Activated CD4-positive, alpha-beta T cell treated with anti-CD3 and anti-CD28 coated beads, Interleukin-2, amount 50 U/mL, for 16 hours (primary cell): ENCODE measurements around the gene TMEM81.

ENCODE experiments used
- DNase-seq: peaks from one replicate; pipeline ENCODE4 v3.0.0-alpha.2; 2020

The TMEM81 gene

GRCh38 chr1:205075642-205076155, 8.6 kb downstream of the TMEM81 start:
- no peak for DNase-seq

GRCh38 chr1:205074513-205074912, 9.7 kb downstream of the TMEM81 start:
- no peak for DNase-seq

DNA sequence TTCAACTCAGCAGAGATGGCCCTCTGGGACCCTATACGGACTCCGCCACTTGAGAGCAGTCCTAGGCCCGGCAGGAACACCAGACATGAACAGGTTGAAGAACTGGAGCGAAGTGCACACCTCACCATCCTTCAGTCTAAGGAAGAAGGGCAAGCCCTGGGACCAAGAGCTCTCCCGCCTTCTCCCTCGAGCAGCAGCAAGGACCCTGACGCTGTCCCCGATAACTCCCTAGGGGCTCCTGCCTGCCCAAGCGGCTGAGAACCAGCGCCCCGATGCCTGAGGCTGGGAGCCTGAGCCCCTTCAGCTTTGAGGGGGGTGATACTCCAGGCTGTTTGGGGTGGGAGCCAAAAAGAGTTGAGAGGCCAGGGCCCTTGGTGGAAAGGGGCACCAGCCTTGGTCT, 10.2 kb downstream of the TMEM81 start:
- DNase-seq, result no peak

GRCh38 chr1:205073511-205073910, 10.7 kb downstream of the TMEM81 start:
- DNase-seq, result no peak

- DNase-seq, result no peak
These were observed 11.4 kb downstream of the TMEM81 start for GRCh38 chr1:205072881-205073280.

GRCh38 chr1:205072286-205072685, 12.0 kb downstream of the TMEM81 start:
- no peak for DNase-seq

- DNase-seq, result no peak
These were observed 12.5 kb downstream of the TMEM81 start for GRCh38 chr1:205071801-205072200.

DNA sequence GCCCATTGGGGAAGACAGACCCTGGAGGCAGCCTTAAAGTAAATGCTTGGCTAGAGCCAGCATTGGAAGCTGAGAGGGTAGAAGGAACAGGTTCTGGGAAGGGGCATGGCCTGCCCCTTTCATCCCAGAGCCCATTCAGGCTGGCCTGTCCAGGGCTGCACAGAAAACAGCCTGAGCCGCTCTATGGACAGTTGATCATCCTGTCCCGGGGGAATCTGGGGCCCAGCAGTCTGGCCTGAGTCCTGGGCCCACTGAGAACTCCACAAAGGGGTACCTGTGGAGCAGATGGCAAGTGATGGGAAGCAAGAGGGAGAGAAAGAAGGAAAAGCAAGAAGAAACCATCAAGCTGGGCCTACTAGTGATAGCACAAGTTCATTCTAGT, 13.2 kb downstream of the TMEM81 start:
- DNase-seq, result no peak

DNA sequence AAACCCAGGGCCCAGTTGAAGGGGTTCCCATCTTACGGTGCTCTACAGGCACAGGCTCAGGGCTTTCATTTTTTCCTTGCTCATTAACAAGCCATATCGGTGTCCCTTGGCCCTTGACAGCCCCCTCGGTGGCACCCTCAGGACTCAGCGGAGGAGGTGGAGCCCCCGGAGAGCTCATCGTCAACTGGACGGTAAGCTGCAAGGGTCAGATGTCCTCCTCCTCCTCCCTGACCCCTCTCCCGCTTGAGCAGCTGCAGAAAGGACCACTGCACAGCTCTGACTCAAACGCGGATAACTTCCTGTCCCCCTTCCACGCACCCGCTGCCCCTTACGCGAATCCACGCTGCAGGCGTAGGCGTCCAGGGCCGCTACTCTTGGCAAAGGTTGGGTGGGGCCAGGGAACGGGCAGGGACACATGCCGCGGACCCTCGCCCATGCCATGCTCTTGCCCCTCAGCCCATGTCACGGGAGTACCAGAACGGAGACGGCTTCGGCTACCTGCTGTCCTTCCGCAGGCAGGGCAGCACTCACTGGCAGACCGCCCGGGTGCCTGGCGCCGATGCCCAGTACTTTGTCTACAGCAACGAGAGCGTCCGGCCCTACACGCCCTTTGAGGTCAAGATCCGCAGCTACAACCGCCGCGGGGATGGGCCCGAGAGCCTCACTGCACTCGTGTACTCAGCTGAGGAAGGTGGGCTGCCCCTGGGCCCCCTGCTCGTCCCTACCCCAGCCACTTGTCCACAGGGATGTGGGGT, 14.7 kb downstream of the TMEM81 start:
- no peak for DNase-seq

DNA sequence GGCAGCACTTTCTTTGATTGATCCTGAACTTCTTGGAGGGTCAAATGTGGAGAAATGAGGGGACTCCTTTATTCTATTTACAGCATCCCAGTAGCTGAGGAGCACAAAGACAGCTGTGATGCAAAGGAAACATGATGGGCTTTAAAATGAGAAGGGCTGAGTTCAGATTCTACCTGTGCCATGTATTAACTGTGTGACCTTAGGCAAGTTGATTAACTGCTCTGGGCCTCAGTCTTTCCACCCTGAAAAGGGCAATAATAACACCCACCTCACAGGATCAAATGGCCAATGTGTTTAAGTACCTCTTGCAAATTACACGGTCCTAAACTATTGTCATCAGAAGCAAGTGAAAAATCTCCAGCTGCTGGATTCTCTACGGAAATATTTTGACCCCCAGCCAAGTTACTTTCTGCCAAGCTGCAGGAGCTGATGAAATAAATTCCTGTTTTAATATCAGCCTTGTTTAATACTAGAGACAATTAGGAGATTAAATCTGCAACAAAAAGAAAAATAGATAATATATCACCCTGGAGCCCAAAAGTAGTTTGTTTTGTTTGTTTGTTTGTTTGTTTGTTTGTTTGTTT, 15.7 kb downstream of the TMEM81 start:
- DNase-seq, result no peak

DNA sequence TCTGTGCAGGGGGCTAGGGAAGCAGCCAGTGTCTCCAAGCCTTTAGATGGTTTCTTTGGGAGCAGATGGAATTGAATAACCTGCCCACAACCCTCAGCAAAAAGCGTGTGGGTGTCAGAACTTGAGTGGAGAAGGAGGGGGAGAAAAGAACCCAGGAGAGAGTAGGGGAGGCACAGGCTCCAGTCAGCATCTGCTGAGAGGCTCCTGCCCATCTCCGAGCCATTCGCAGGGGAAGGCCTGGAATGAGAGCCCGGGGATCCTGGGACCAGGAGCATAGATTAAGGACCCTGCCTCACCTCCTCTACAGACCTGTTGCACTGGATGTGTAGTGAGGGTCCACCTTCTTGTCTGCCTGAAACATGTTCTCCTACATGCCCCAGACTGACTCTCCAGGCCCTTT, 16.3 kb downstream of the TMEM81 start:
- no peak for DNase-seq

- no peak for DNase-seq
These were observed 17.2 kb downstream of the TMEM81 start for GRCh38 chr1:205067031-205067430.

DNA sequence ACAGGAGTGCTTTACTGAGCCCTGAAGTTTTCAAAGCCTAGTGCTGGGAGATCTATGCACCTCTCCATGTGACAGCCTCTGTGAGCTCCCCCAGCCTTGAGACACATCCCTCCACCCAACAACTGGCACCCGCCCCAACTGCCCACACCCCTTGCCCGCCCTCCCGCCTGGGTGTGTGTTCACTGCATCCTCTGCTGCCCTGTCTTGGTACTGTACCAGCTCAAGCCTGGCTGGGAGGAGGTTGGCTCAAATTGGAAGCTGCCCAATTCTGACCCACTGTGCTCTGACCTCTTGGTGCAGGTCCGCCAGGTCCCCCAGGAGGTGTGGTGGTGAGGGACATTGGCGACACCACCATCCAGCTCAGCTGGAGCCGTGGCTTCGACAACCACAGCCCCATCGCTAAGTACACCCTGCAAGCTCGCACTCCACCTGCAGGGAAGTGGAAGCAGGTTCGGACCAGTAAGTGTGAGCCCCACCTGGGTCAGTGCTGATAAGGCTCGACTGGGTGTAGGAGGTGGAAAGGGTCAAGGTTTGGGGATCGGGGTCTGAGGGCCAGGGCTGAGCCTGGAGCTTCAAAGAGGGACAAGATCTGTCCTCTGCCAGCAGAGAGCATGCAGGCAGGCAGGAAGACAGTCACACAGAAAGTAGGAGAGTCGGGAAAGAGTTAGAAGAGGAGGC, 18.0 kb downstream of the TMEM81 start:
- DNase-seq, result no peak

DNA sequence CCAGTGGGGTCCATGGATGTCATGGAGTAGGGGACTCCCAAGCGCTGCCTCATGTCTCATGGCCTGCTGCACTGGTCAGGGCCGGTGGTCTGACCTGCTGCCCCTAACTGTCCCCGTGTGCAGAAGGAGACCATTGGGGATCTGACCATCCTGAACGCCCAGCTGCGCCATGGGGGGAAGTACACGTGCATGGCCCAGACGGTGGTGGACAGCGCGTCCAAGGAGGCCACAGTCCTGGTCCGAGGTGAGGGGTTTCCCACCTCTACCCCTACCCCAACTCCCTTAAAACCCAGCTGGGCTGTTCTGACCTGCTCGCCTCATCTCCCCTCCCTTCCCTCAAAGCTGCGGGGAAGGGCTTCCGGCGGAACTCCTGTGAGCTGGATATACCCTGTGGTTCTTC, 18.6 kb downstream of the TMEM81 start:
- DNase-seq, result no peak

DNA sequence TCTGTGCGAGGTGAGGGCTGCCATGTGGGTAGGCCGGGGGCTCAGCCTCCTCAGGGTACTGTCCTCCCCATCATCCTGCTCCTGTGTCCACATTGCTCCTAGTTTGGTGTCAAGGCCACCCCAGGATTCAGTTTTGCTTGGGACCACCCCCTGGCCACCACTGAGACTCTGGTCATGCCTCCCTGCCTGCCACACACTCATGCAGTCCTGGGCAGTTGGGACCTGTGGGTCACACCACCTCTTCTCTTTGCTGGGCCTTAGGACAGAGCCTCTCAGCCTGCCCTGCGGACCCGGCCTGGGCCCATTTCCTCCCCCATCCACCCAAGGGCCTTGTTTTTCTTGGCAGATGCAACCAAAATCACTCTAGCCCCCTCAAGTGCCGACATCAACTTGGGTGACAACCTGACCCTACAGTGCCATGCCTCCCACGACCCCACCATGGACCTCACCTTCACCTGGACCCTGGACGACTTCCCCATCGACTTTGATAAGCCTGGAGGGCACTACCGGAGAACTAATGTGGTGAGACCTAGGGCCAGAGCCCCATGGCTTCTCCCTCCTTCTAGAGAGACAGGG, 19.4 kb downstream of the TMEM81 start:
- no peak for DNase-seq

DNA sequence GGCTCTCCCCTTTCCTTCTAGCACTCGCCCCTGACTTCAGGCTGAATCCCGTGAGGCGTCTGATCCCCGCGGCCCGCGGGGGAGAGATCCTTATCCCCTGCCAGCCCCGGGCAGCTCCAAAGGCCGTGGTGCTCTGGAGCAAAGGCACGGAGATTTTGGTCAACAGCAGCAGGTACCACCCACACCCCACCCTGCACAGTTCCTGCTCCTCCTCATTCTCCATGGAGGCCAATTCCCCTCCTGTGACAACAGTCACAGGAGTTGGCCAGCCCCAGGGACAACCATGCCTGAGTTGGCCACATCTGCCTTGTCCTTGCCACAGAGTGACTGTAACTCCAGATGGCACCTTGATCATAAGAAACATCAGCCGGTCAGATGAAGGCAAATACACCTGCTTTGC, 20.0 kb downstream of the TMEM81 start:
- DNase-seq, result no peak

DNA sequence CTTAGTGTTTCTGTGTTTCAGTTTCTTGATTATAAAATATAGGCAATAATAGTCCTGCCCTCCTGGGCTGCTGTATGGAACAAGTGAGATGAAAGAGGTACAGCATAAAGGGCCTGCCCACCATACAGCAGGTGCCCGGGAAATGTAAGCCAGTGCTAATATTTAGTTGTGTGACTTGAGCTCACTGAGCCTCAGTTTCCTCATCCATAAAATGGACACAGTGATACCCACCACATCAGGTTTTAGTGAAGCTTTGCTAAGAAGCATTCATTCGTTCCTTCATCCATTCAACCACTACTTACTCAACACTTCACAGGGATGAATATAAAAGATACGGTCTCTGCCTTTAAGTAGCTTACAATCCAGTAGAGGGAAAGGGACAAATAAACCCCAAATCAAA, 21.4 kb downstream of the TMEM81 start:
- DNase-seq, result no peak

GRCh38 chr1:205062319-205062718, 21.9 kb downstream of the TMEM81 start:
- no peak for DNase-seq

DNA sequence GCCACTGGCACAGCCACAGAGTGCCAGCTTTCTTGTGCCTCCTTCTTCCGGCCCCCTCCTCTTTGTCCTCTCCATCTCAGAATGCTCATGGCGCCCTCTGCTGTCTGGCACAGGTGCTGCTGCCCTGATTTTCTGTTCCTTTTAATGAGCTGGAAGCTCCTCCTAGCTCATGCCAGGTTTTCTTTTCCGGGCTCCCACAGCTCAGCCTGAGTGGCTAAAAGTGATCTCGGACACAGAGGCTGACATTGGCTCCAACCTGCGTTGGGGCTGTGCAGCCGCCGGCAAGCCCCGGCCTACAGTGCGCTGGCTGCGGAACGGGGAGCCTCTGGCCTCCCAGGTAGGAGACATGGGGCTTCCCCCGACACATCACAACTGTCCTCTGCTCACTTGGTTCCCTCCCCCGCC, 22.6 kb downstream of the TMEM81 start:
- peak; percentile 72 for DNase-seq

DNA sequence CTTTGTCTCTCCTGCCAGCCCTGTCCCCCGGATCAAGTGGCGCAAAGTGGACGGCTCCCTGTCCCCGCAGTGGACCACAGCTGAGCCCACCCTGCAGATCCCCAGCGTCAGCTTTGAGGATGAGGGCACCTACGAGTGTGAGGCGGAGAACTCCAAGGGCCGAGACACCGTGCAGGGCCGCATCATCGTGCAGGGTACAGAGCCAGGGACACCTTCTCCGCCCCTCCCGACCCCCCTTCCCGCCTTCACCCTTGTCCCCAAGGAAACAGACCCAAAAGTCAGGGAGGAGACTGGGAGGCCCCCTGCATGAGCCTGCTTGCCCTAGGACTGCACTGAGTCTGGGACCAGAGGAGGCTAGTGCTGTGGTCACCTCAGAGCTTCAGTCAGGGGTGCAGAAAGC, 23.0 kb downstream of the TMEM81 start:
- no peak for DNase-seq

DNA sequence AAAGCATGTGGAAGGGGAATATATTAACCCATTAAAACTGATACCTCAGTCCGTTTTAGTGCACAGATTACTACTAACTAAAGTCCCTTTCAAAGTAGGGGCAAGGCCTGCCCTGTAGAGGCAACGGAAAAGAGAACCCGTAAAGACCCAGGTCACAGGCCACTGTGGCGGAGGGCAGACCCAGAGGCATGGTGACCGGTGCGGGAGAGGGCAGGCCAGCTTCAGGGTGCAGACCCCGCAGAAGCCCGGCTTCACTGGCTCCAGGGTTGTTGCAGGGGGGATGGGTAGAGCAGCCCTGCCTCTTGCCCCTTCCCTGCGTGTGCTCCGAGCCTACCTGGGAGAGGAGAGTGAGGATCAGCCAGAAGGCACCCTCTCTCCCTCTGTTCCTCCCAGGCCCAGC, 23.5 kb downstream of the TMEM81 start:
- DNase-seq, result no peak

- DNase-seq, result no peak
These were observed 24.6 kb downstream of the TMEM81 start for GRCh38 chr1:205059660-205060059.

DNA sequence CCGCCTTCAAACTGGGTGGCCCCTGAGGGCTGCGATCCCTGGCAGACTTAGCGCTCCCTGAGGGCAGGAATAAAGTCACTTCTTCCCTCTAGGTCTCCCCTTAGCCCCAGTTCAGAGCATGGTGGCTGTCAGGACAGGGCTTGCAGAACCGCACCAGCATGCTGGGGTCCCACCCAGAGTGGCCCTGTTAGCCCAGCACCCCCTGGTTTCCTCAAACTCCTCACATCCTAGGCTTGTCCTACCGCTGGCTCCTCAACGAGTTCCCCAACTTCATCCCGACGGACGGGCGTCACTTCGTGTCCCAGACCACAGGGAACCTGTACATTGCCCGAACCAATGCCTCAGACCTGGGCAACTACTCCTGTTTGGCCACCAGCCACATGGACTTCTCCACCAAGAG, 25.4 kb downstream of the TMEM81 start:
- DNase-seq, result no peak
